GM21367 (cell line): ENCODE results near the gene GFOD2.

Experiments
- ATAC-seq: cut with Tn5 transposase; IDR thresholded peaks from one replicate; pipeline ENCODE4 v1.9.1; 2021; ENCODE audit not compliant: unreplicated experiment

Gene GFOD2

DNA sequence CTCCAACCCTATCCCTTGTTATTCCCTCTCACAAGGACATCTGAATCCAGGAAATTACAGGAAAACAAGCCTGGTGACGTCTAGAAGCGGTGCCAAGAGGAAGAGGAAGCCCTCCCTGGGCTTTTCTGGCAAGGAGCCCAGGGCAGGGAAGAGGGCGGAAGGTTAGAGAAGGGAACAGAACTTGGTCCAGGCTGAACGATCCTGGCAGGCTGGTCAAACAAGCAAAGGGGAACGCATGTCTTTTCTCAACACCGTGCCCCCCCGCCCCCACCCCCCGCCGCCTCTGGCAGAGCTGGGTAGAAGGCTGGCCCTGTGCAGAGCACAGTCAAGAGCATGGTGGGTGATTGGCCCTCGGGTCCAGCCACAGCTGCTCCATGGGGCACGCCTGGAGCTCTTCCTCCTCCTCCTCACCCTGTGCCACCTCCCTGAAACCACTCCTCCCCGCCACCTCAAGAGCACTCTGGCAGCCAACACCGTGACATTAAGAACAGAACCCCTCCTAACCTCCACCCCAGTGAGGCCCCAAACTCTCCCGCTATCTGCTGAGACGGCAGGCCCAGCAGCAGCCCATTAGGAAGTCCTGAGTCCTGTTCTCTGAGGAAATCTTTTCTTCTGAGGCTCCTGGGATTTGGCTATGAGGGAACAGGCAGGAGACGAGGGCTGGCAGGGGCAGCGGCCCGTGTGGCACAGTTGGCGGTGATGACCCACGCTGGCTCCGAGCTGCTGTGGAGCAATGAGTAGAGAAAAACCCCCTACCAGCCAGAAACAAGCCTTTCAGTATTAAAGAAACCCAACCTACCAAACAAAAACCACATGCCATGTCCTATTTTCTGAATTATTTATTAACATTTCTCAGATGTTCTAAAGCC is 45.2 kb downstream of the GFOD2 start:
- ATAC-seq, result no peak

GRCh38 chr16:67672739-67673662 is 46.1 kb downstream of the GFOD2 start:
- ATAC-seq, result no peak

- ATAC-seq, result no peak
Measured at GRCh38 chr16:67672306-67672705, 46.8 kb downstream of the GFOD2 start.

DNA sequence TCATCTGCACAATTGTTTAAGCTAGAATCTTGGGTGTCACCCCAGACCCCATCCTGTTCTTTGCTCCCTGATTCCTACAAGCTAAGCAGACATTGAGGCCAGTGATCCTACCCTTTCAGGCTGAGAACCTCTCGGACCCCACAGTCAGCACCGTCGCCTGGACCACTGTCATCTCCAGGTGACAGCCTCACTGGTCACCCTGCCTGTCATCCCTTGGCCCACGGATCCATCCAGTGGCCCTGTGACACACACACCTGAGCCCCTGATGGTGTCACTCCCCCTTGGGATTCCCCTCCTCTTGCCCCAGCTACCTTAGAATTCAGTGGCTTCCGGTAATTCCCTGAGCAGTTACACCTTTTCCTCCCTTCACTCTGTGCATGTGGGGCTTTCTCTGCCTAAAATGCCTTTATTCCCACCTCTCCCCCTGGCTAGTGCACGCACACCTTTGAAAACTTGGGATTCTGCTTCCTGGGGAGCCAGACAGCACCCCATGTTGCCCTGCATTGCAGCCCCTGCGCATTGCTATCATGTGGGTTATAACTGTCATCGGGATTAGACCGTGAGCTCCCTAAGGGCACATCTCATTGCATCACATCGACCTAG is 49.5 kb downstream of the GFOD2 start:
- ATAC-seq, result no peak

DNA sequence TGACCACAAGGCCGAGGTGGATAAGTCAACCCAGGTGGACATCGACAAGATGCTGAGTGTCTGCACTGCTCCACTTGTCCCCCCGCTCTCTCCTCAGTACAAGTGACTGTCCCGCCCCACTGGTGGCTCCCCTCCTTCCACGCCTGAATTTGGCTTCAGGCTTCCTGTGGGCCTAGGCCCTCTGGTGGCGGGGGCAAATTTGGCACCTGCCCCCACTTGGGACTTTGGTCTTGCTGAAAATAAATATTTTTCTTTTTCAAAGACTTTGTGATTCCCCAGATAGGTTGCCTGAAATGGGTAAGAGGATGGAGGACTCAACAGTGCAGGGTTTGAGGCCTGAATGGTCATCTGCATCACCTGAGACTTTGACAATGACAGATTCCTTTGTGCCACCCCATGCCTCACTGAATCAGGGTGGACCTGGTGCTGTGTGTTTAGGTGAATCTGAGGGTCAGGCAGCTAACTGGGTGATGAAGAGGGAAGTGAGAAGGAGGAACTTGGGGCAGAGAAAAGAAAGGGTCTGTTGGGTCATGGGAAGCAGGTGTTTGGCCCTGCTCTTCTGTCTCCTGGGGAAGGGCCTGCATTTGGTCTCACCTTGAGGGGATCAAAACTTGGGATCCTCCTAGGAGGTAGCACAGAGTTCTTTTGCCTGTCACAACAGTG is 50.5 kb downstream of the GFOD2 start:
- no peak for ATAC-seq

- peak; percentile 68 for ATAC-seq
Measured at GRCh38 chr16:67667817-67668494, 51.2 kb downstream of the GFOD2 start.

DNA sequence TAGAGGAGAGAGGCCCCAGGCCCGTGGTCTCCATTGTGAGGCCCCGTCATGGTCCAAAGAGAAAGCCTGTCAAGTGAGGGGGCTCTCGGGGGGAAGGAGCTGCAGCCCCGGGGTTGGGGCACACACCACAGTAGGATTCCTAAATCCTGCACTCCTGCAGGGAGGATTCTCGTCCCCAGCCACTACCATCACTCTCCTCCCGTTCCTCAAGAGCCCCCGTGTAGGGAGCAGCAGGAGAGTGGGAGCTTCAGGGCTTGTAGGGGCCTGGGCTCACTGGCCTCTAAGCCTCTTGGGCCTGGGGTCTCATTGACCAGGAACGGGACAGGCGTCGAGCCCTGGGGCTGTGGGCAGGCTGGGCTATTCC is 51.7 kb downstream of the GFOD2 start:
- ATAC-seq, result no peak

- ATAC-seq, result peak; percentile 39
Measured at GRCh38 chr16:67666559-67667452, 52.3 kb downstream of the GFOD2 start, which contains the start of the genes C16orf86 and ENKD1. Gene C16orf86 (plus strand): TSS chr16:67666814. CDS start chr16:67666971, 157 bp downstream. Gene ENKD1 (minus strand): TSS chr16:67666750. CDS start chr16:67666442, 308 bp downstream.

GRCh38 chr16:67666032-67666551 is 53.0 kb downstream of the GFOD2 start:
- no peak for ATAC-seq

DNA sequence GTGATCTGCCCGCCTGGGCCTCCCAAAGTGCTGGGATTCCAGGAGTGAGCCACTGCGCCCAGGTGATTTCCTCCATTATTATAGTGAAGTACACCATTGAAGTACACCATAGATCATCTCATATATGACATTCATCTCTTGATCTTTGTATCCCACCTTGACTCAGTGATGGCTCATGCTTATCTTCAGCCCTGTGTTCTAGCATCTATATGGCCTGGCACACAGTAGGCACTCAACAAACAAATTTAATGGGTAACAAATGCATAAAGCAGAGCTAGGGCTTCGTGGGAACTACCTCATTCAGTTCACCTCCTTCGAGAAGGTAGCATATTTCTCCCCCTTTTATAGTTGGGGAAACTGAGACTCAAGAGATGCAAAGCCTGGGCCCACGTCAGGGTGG is 53.5 kb downstream of the GFOD2 start:
- ATAC-seq, result no peak

- no peak for ATAC-seq
Measured at GRCh38 chr16:67664871-67665270, 54.2 kb downstream of the GFOD2 start.

GRCh38 chr16:67664258-67664657 is 54.9 kb downstream of the GFOD2 start:
- no peak for ATAC-seq

- ATAC-seq, result no peak
Measured at GRCh38 chr16:67663877-67664222, 55.3 kb downstream of the GFOD2 start.

GRCh38 chr16:67663151-67663876 is 55.8 kb downstream of the GFOD2 start:
- no peak for ATAC-seq

DNA sequence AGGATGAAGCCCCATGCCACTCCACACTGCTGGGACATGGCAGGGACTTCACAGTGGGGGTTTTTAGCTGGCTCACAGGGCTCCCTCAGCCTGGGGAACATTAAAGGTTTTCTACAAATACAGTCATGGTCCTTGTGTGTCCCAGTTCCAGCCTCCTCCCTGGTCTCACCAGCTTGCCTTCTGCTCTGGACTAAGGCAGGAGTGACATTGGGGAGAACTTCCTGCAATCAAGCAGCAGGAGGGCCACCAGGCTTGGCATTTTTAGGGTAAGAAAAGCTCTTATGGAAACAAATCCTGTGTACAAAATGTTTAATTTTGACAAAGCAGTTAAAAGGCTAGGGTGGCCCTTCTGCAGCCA is 56.5 kb downstream of the GFOD2 start:
- ATAC-seq, result no peak

- no peak for ATAC-seq
Measured at GRCh38 chr16:67661886-67662652, 57.0 kb downstream of the GFOD2 start.

- ATAC-seq, result no peak
Measured at GRCh38 chr16:67661101-67661761, 57.9 kb downstream of the GFOD2 start.
